HG03571 (cell line): ENCODE results near the gene POLR2B.
"Not testable (repeated sequence)": the region's sequence is repeated elsewhere in the genome, so short reads cannot be mapped to it uniquely, and the experiment has no call there.

Experiments
- ATAC-seq: cut with Tn5 transposase; IDR thresholded peaks from one replicate; pipeline ENCODE4 v1.9.1; 2021; ENCODE audit not compliant: unreplicated experiment

The POLR2B gene

DNA sequence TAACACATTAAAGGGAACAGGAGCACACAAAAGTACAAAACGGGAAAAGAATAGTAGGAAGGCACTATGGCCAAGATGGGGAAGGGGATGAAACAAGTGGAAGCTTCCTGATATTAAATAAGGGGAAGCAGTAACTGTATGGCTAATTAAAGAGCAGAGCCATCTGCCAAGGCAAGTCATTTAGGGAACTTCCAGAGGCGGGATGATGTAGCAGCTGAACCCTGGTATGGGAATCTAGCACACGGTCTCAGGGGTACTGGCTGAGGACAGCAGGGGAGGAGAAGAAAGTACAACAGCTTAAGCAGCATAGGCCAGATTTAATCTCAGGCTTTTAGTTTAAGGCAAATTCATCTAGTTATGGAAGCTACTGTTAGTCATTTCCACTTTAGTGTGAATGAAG is 72.4 kb downstream of the POLR2B start:
- ATAC-seq, result no peak

DNA sequence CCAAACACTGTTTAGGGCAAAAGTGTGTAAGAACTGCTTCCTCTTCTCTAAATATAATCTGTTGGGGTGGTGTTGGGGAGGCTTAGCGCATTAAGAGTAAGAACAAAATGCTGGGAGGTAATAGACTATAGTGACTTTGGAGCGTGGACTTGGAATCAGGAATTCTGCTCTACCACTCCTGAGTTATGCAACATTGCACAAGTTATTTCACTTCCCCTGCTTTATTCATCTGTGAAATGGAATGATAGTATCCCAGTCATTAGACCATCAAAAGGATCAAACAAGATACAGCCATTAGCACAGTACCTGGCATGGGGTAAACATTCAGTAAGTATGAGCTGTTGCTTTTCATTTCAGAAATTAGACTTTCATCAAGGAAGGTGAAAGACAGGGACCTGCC is 72.8 kb downstream of the POLR2B start:
- no peak for ATAC-seq

DNA sequence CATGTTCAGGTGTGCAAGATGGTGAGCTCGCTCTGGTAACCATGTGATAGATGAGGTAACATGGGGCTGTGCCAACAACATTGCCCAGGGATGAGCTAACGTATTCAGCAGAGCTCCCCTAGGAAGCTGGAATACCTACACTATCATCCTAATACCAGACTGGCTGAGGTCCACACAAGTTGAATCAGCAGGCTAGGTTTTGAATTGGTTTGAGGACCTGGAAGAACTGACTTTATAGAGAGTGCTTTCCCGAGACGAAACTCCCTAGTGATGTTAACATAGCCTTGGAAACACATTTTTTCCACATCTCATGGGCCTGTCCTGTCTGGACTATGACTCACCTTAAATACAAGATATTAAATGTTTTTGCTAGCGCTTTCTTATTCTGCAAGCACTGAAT is 74.8 kb downstream of the POLR2B start:
- ATAC-seq, result no peak

DNA sequence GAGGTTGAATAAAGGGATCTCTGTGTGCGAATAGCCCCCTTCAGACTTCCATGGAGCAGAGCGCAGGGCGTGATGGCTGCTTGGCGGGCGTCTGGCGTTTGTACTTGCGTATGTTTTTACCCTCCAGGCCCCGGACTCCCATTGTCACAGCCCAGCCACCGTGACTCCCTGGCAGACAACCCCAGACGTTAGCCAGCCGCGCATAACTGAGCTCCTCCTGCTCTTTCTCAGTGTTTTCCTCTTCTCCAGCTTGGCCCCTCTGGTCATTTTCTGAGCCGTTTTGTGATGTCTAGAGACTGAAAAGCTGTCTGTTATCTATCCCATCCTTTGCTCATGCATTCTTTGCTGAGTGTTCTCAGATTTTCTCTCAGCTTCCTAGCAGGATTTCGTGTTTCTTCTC is 77.2 kb downstream of the POLR2B start:
- ATAC-seq, result no peak

DNA sequence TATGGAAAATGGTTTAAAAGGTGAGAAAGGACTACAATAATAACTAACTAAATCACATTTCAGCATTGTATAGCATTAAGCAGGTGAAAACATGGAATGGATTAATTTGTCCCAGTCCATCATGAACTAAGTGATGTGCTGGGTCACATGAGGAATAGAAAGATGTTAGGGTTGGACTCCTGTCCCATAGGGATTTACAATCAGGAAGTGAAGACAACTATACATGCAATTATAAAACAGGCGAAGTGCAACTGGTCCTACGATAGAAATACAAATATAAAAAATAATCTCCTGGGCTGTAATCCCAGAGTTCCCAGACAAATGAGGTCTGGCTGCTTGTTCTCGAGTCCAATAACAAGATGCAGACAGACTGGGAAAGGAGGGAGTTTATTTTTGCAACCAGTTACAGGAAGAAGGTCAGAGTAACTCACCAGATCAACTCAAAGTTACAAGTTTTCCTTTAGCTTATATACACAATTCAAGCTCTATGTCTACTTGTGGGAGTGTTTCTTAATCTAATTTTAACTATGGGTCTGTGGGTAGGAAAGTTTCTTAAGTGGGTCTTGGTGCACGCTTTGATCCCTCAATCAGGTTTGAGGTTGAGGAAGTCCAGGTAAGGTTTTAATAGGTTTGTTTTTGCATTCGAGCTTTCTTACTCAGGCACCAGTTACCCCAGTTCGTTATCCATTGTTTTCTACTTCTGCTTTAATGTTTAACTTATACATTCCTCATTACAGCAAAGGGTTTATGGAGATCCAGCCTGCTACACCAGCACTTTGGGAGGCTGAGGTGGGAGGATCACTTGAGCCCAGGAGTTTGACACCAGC is 81.4 kb downstream of the POLR2B start:
- ATAC-seq, result no peak

DNA sequence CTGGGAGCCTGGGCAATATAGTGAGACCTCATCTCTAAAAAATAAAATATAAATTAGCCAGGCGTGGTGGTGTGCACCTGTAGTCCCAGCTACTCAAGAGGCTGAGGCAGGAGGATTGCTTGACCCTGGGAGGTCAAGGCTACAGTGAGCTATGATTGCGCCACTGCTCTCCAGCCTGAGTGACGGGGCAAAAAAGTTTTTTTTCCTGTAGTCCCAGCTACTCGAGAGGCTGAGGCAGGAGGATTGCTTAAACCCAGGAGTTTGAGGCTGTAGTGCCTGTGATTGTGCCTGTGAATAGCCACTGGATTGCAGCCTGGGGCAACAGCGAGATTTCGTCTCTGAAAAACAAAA is 82.0 kb downstream of the POLR2B start:
- not testable (repeated sequence) for ATAC-seq

DNA sequence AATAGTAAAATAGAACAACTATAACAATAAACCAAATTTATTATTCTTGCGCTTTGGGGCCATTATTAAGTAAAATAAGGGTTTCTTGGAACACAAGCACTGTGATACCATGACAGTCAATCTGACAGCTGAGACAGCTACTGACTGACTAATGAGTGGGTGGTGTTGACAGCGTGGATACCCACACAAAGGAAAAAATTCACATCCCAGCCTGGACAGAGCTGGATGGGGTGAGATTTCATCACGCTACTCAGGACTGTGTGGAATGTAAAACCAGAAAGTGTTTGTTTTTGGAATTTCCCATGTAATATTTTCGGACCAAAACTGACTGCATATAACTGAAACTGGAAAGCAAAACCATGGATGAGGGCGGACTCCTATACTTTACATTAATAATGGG is 82.7 kb downstream of the POLR2B start:
- ATAC-seq, result no peak

DNA sequence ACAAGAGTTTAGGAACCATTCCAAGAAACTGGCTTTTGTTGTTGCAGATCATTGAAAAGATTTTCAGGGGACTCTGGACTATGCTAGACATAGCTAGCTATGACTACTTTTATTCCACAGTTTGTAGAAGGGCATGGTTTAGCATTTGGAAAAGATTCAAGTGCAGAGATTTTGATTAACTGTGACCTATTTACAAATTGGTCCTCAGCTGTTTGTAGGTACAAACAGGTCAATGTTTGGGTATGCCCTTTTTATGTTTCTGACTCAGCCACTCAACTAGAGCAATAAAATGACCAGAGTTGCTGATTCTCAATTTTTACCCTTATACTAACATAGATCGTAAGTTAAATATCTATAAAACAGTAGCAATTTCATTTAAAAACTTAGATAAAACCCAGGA is 84.8 kb downstream of the POLR2B start:
- no peak for ATAC-seq

DNA sequence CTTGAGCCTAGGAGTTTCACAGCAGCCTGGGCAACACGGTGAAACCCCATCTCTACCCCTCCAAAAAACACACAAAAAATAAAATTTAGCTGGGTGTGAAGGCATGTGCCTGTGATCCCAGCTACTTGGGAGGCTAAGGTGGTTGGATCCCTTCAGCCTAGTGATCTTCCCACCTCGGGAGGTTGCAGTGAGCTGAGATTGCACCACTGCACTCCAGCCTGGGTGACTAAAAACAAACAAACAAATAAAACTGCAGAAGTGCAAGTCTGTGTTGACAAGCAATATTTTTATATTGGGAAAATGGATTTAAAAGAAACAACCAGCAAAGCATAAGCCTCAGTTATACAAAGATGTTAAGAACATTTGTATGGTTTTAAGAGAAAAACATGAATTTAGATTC is 85.4 kb downstream of the POLR2B start:
- no peak for ATAC-seq

DNA sequence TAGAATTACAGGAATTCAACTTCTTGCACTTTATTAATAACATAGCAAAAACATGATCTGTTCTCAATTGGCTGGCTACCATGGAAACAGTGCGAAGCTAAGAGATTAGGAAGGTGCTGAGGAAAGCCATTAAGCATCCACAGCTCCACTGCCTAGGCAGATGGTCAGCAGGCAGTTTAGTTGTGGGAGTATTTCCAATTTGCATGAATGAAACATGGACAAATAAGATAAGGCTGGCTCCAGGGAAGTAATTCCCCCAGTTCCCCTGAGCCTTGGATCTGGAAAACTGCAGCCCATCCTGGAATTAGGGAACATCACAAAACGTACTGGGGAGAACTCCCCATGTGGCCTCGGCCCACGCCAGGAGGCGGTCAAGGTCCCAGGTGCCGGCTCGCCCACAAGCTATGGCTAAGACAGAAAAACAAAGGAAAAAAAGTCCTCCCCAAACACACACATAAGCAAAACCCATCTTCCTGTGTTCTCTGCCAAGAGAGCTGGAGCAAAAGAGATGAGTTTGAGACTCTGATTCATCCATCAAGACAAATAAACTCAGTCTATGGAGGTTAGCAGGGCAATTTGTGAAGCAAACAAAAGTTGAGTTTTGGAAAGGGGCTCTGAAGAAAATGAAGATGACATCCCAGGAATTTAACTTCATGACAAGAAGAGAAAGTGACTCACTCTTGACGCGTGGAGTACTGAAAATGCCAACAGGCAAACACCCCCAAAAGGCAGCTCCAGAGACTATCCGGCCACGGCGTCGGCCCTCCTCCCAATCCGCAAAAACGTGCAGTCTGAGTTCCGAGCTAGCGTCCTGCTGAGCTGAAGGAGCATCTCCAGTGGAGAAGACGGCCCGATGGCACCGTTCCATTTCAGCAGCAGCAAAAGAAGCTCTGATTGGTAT is 86.4 kb downstream of the POLR2B start:
- no peak for ATAC-seq

DNA sequence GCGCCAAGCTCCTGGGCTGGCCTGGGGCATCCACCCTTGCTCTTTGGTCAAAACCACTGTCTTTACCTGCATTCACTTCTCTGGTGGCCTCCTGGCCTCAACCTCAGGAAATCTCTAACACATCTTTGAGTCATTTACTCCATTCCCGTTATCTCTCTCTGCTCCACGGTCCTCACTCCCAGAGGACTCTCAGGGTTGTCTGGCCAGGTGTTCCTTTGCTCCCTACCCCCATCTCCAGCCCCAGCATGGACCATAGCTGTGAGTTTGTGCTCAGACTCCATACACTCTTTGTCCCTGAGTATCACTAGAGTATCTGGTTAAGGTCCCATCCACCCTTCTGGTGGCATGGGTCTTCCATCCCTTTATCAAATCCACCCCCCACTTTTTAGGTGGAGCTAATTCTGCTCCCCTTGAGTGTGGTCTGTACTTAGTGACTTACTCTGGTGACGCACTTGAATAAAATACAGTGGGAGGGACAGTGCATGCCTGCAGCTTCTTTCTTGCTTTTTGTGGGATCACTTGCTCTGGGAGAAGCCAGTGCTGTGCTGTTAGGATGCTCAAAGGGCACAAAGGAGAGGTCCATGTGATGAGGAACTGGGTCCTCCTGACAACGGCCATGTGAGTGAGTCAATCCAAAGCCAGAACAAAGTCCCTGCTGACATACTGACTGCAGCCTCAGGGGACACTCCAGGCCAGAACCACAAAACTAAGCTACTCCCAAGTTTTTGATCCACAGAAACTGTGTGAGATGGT is 87.2 kb downstream of the POLR2B start:
- no peak for ATAC-seq

DNA sequence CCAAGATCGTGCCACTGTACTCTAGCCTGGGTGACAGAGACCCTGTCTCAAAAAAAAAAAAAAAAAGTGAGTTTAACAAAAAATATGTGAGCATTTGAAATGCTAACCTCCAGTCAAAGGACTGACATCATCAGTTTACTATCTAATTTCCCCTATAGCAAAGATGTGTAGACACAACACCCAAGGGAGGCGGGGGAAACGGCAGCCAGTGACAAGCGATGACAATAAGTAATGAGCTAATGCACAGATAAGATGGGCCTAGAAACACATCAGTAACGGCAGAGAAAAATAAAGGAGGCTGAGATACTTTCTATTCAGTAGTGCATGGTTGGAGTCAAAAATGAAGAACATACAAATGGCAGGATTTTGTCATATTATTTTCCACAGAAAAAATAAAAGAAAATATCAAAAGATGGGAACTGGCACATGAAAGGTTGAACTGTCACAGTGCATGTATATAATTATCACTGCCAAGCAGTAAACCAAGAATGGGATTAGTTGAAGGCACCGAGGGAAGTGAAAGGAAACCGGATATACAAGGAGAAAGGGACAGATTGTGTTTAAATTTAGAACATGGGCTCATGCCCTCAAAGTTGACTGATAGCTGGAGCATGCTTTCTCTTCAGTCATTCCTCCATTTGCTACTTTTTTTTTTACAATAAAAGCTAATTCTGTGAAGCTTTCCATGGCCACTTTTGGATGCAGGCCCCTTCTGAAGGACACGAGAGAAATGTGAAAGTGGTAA is 89.7 kb downstream of the POLR2B start:
- ATAC-seq, result no peak

DNA sequence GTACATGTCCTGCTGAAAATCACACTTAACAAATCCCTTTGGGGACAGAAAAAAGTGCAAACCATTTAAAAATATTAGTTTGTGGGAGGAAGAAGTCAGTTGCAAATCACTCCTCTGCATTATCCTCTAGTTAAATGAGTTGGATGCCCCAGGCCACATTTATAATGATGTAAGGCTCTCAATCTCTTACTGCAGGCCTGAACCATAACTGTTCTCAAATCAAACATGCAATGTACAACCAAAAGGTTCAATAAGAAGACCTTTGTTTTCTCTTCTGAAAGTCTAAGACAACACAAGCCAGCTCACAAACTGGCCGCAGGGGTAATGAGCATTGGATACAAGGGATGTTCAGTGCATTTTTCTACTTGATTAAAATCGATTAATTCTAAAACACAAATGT is 91.8 kb downstream of the POLR2B start:
- ATAC-seq, result no peak

DNA sequence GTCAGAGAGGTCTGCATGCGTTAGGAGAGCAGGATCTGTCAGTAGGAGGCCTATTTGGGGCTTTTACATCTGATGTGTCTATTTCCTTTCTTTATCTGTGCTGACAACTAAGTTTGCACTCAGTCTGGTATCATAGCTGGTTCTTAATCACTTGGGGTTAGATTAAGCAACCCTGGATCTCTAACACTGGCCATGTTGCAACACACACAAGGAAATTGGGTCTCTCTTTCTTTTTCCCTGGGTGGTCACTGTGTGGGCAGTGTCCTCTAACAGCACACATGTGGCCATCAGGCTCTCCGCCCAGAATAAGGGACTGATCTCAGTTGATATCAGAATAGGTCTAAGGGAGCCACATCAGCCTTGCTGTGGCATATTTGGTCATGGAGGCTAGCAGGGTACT is 92.6 kb downstream of the POLR2B start:
- no peak for ATAC-seq

DNA sequence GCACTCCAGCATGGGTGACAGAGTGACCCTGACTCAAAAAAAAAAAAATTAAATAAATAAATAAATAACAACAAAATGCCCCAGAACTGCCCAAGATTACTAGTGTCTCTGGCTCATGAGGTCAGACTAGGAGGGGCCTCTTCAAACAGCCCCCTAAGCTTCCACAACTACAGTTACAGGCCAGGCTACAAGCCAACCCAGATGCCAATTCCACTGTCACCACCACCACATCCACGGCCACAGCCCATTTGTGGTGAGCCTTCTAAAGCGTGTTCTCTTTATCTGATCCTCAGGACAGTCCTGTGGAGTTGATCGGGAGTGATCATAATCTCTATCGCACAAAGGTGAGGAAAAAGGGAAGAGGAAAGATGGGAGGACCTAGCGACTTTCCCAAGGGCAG is 94.9 kb downstream of the POLR2B start:
- ATAC-seq, result no peak

DNA sequence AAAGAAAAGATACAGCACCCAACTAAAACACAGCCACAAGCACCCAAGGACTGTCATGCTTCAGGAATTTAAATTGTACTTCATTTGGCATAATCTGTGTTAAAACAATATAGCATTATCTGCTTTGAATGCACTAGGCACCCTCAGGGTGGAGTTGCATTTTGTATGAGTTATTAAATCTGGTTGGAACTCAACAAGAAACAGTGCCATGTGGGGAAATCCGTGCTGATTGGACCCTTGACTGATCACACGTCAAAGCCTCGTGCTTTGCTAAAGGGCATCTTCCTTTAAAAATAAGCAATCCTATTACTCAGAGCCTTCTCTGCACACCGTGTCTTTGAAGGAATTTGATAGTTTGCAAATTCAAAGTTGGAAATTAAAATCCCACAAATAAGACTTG is 96.0 kb downstream of the POLR2B start:
- no peak for ATAC-seq

DNA sequence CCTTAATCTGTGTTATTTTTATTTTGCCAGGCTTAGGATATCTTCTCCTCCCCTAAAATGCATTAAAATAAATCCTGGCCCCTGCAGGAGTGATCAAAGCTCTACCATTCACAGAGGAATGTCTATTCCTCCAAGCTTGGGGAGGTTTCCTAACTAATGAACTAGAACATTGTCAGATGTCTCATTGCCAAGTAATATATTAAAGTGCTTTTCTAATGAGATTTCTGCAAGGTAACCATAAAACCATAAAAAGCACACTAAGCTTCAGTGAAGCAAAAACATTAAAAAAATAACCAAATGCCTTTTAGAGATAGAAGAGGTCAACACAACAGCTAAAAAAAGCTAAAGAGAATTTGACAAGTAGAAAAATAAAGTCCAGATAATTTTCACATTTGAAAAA is 96.7 kb downstream of the POLR2B start:
- ATAC-seq, result no peak

DNA sequence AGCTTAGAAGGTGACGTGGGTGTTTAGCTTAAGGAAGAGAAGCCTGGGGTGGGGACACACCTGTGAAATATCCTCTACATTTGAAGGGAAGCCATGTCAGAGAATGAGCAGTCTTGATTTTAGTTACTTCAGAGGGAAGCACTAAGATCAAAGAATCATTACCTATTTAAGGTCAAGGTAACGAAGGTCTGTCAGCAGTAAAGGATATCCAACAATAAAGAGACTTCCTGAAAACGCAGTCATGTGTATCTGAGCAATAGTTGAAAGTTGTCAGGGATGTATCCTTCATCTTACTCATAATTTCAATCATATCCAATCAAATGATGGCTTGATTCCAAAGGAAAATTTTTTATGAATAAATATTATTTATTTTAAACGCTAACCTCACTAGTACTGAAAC is 98.0 kb downstream of the POLR2B start:
- no peak for ATAC-seq

DNA sequence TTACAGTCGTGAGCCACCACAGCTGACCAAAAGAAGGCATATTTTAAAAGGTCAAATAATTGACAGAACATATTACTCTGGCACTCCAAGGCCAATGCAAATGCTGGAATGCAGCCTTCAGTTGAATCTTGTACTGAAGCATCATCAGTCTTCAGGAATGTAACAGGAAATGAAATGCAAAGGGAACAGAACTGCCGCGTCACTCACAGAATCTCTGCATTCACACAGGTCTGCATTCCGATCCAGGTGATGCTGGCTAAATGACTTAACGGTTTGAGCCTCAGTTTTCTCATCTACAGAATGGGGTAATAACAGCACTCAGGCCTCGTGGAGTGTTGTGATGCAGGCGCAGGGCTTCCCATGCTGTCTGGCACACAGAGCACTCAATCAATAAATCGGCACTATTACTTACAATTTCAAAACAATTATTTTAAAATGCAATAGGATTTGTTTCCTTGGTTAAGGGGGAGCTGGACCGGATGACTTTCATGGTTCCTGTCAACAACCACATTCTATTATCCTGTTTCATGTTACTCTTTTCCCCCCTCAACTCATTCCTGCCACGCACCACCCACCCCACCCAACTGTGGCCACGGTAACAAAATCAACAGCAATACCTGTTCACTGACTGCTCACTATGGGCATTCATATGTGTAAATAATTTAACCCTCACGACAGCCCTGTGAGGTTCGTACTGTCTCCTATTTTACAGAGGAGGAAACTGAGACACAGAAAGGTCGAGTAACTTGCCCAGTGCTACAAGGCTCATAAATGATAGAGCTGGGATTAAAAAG is 99.1 kb downstream of the POLR2B start:
- no peak for ATAC-seq
